HG03135 (cell line): ENCODE results near the gene DNAJC7.
"Not testable (repeated sequence)": the region's sequence is repeated elsewhere in the genome, so short reads cannot be mapped to it uniquely, and the experiment has no call there.

ENCODE experiments used
- ATAC-seq: cut with Tn5 transposase; IDR thresholded peaks from one replicate; pipeline ENCODE4 v1.9.1; 2021; ENCODE audit warnings: mild to moderate bottlenecking, moderate library complexity; ENCODE audit not compliant: unreplicated experiment

The DNAJC7 gene

DNA sequence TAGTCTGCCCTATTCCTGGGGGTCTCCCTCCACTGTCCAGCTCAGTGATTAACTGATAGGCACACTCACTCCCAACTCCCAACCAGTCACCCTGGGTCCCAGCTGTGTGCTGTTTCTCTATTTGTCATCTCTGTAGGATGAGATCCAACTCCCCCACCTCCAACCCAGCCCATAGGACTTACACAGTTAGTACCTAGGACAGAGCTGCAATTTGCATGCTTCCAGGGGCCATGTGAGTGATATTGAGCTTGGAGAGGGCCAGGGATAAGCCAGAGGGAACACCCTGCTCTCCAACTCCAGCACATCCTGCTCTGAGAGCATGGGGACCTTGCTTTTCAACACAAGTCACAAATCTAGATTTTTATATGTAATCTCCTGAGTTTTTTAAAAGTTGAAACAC, 24.4 kb upstream of the DNAJC7 start:
- no peak for ATAC-seq

DNA sequence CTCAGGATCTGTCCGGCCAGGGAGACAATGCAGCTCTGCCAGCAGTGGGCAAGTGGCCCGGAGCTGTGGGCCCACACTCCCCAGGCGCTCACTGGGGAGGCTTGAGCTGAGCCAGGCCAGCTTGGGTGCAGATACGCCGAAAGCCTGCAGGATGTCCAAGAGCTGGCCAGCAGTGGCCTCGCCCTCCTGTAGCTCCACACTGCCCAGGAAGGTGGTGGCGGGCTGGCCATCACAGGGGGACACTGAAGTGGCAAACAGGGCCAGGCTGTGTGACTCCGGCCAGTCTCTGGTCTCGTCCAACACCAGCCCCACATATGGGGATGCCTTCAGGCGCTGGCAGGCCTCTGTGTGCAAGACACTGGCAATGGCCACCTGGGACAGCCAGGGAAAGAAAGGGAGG, 23.6 kb upstream of the DNAJC7 start:
- no peak for ATAC-seq

DNA sequence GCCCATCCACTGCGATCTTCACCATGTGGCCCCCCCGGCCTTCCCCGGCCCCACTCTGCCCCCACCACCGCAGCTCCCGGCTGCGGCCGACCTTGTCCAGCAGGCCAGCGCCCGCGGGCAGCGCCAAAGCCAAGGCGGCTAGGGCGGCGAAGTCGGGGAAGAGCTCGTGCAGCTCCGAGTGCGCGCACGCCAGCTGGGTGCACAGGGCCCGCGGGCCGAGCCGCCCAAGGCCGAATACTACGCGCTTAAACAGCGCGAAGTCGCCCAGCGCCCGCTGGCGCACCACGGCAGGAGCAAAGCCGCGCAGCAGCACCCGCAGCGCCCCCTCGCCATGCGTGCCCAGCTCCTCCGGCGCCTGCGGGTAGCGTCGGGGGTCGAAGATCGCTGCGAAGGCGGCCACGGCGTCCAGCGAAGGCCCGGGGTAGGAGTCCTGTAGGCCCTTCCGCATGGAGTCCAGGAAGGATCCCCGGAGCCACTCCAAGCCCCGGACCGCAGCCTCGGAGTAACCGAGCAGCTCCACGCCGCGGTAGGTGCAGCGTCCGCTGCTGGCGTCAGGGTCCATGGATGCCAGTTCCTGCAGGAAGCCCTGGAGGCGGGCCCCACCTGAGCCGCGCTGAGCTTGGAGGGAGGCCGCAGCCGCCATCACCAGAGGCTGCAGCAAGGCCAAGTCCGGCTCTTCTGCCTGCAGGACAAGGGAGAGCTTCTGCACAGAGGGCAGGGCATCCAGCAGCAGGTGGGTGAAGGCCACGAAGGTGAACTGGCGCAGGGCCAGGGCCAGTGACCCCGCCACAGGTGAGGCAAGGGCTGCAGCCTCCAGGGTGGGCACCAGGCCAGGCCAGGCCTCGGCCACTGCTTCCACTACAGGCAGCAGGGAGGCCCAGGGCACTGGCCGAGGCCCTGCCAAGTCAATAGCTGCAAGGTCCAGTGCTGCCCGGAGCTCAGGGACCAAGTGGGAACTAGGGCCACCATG, 22.8 kb upstream of the DNAJC7 start:
- no peak for ATAC-seq

DNA sequence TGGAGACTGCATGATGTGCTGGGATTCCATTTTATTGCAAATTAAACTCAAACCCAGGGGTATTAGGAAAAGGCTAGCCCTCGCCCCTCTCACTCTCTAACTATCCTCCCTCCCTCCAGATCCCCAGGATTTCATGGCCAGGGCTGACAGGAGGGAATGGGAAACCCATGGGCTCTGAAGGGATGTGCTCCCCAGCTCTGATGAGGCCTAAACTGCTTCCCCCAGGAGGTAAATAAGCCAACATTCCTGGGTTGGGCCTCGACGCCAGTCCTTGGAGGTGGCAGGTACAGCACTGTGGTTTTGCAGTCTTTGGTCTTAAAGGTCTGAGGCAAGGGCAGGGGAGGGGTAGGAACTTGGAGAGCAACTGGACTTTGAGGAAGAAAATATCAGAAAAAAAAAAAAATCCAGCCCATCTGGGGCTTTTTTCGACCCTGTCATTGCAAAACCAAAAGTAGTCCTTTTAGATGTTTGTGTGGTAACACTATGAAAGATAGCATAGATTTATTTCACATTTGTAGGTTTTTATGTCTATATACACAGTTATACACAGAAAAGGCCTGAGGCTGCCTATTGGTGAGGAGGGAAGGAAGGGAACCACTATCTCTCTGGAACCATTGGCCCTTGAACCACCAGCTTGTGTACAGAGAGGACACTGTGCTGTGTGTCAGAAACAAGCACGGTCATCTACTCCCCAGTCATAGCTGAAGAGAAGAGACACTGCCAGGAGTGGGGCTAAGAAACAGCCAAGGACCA, 21.2 kb upstream of the DNAJC7 start:
- ATAC-seq, result no peak

DNA sequence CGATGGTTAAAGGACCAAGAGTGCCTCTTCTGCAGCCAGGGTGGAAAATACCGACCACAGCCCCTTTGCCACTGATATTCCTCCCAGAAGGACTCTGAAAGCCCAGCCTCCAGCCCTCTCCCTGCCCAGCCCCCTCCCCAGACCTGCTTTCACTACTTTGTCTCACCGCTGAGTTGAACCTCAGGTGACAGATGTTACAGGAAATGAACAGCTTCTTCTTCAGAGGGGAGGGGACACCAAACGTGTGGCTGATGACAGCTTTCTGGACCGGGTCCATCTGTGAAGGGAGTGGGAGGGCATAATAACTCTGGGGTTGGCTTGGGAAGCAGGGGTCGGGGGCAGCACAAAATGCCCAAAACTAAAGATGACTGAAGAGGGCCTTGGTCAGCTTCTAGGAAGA, 16.8 kb upstream of the DNAJC7 start:
- ATAC-seq, result no peak

DNA sequence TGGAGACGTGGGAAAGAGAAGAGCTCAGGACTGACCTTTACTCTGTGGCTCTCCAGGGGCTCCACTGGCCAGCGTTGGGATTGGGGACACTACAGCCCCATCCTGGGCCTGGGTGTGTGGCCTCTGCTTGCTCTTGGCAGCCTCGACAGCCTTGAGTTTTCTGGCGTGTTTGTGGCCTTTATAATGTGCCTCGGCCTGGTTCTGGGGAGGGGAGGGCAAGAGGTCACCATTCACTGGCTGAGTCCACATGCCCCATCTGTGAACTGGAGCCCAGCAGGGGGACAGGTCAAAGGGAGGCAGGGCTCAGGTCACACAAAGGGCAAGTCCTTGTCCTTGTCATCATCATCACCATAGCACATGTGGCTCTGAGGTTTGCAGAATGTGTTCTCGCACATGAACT, 14.3 kb upstream of the DNAJC7 start:
- ATAC-seq, result no peak

DNA sequence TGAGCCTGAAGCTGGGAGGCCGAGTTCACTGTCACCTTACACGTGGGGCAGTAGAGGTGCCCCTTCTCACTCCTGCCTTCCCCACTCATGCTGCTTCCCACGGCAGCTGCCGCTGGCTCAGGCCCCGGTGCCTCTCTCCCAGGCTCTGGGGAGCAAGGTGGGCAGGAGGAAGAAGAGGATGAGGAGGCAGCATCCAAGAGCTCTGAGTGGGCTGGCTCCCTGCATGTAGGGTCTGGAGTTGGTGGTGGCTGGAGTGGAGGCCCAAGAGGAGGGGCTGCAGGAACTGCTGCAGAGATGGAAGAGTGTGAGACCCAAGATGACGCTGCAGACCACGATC, 11.5 kb upstream of the DNAJC7 start:
- no peak for ATAC-seq

DNA sequence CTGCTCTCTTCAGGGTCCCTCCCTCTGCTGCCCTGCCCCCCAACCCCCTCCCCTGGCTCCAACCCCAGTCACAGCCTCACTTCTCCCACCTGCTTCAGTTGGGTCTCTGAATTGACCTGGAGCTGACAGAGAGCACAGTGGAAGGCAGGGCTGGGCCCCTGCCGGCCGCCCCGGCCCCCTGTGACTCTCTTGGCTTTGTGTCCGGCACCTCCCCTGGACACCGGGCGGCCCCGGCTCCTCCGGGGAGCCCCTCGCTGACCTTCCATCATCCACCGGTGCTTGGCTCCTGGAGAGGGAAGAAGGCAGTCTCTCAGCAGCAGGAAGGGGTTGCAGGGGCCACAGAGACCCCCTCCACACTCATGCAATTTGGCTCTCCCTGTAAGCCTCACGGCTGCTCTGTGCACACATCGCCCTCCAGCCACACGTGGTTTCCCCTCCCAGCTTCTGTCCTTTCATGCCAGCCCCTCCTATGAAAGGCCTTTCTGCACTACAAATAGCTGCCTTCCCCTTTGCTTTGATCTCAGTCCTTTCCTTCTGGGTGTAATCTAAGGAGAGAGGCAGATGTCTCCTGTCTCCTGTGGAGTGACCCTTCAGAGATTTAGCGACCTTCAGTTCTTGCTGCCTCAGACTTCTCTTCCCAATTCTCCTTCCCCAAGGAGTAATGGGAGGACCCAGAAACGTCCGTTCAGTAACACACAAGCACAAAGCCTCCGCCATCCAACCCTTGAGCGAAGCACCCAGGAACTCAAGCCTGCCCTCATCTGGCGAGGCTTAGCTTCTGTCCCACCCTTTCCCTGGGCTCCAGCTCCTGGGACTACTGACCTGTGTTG, 10.9 kb upstream of the DNAJC7 start:
- no peak for ATAC-seq

DNA sequence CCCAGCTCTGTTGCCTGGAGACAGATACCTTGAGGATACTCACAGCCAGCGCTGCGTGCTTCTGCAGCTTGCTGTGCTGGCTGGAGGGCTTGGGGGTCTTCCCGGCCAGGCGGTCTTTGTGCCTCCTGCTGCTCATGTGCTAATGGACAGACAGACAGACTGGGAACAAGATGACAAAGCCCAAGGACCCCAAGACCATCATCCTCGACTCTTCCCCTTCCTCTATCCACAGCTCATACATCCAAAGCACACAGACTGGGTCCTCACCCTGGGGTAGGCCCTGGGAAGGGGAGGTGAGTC, 10.3 kb upstream of the DNAJC7 start:
- ATAC-seq, result no peak

DNA sequence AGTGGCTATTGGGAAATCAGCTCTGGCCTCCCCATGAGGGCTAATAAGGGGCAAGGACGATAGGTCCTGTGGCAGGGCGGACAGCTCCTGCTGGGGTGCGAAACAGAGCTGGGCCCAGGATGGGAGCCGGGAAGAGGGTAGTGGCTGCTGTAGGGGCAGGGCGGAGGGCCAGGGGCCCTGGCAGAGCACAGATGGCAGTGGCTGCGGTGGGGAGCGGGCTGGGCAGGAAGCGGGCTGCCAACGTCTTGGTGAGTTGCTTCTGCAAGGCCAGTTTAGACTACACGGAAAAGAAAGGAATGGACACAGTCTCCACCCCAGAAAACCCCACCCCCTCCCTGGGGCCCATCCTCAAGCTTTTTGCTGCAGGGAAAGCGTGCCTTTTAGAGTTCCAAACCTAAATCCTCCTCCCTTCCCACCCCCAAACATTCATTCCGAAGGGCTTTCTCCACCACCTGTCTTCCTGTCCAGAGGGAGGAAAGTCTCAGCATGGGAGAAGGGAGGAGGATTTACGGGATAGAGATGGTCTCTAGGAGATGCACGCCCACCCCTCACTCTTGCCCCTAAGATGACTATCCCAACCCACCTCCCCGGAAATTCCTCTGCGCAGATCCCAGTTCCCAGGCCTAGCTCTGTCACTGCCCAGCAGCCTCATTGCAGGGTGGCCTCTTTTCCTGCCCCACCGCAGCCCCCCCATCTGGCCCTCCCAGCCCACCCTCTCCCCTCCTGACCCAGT, 9.8 kb upstream of the DNAJC7 start:
- ATAC-seq, result no peak

DNA sequence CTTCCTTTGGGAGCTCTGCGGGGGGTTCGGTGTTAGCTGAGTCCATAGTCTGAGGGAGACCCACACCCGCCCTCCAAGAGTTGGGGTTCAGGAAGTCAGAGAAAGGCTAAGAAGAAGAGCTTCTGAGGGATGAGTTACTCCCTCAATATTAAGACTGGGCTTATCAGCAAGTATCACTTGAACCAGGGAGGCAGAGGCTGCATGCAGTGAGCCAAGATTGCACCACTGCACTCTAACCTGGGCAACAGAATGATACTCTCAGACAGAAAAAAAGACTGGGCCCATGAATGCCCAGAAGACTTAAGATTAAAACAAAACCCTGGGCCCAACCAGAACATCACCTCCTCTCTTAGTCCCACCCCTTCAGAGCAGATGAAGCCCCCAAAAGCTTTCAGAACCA, 8.7 kb upstream of the DNAJC7 start:
- ATAC-seq, result no peak

DNA sequence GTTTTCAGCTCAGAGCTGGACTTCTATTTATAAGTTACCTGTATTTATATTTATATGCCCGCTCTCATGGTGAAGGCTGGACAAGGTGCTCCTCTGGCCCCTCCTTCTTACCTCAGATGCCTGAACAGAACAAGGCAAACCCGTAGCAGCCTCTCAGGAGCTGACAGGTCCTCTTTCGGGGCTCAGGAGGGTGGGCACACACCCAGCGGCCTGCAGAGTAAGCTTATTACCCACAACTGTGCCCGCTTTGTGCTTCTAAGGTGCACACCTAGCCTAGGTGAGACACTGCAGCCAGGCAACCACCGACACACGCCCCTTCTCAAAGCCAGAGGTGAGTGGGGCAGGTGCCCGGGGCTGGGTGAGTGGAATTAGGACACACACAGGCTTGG, 7.9 kb upstream of the DNAJC7 start:
- ATAC-seq, result no peak

DNA sequence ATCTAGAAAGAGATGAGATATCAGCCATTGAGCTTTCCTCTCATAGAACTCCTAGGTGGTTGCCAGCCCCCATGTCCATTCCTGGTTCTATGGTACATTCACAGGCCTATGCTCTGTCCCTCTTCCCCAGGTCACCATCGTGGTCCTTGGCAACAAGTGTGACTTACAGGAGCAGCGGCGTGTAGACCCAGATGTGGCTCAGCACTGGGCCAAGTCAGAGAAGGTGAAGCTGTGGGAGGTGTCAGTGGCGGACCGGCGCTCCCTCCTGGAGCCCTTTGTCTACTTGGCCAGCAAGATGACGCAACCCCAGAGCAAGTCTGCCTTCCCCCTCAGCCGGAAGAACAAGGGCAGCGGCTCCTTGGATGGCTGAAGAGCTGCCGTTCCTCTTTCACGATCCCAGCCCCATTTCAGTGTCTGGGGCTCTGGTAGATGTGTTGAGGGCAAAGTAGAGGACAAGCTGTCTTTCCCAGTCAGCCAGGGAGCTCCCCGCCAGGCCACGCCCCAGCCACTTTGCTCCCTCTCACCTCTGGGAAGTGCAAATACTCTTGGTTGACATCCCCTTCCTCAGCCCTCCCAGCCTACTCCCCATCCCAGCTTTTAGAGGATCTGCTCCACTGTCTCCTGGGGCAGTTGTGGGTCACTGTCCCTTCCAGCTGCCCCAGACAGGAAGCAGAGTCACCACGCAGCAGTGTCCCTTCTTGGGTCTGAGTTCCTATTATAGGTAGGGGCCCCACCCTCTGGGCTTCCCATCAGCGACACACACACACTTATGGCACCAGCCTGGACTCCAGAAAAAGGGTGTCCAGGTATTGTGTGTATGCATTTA, 6.5 kb upstream of the DNAJC7 start:
- ATAC-seq, result no peak

DNA sequence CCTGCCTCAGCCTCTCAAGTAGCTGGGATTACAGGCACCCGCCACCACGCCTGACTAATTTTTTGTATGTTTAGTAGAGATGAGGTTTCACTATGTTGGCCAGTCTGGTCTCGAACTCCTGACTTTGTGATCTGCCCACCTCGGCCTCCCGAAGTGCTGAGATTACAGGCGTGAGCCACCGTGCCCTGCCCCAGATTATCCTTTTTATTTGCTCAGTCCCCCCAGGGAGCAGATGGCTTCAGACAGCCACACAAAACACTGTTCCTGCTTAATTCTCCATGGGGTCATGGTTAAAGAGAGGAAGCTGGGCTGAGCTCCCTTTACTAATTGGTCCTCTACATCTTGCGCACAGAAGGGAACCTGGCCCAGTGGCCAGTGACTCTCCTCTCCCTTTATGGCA, 3.6 kb upstream of the DNAJC7 start:
- not testable (repeated sequence) for ATAC-seq

DNA sequence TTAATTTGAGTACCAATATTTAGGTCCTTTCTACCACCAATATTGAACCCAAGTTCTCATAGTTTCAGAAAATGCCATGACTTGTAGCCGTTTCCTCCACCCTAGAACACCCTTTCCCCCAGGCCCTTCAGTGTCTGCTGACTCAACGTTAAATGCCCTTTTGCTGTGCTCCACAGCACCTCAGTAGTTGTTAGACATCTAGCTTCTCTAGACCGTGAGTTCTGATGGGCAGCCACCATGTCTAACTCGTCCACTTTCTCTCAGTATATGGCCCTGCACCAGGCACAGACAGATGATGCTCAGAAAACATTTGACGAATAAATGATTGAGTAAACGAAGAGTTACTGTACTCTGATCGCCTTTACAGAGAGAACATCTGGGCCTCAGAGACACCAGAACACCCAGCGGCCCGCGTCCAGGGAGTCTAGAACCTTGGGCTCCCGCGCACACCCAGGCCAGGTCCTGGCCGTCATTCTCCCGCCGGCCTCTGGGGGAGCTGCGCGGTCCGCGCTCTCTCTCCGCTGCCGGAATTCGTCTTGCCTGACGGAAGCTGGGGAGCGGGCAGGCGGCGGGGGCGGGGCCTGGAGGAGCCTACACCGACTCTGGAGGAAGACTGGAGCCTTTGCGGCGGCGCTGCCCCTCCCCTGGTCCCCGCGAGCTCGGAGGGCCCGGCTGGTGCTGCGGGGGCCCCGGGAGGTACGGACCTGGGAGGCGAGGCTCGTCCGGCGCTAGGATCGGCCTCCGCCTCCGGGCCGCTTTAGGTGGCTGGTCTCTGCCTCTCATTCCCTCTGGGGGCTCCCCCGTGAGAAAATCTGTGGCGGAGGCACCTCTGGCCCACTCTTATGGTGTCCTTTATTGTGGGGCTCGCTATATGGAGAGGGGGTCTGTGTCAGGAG, 2.5 kb upstream of the DNAJC7 start, which contains the start of gene NKIRAS2:
NKIRAS2 (plus strand) TSS at position 582 of the 896 bp plus-strand sequence. CDS start 1,488 bp downstream, outside the sequence.
- ATAC-seq, result peak; percentile 50

DNA sequence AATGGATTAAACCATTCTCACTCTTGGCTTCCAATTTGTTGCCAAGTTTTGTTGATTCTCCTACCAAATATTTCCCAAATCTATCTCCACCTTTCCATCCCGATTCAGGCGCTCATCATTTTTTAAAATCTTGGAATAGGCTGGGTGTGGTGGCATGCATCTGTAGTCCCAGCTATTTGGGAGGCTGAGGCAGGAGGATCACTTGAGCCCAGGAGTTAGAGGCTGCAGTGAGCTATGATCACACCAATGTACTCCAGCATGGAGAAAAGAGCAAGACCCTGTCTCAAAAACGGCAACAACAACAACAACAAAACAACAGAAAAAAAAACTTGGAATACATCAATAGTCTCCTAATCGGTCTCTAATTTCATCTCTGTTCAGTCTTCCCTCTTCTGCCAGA, 1.7 kb upstream of the DNAJC7 start:
- no peak for ATAC-seq

DNA sequence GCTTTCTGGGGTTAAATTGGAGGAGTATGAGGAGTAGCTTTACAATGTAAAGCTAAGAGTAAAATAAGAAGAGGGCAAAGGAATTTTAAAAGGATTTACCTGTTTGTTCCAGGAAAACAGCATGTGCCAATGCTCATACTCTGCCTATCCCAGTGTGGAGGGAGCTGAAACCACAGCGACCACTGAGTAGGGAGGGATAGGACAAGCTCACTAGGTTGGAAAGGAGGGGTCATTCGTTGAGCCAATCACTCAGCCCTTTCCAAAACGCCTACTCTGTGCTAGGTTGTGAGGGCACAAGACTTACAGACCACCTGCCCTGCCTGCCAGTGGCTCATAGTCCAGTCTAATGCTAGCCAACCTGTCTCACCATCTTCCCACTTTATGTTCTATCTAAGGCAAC, 1.1 kb upstream of the DNAJC7 start:
- no peak for ATAC-seq

DNA sequence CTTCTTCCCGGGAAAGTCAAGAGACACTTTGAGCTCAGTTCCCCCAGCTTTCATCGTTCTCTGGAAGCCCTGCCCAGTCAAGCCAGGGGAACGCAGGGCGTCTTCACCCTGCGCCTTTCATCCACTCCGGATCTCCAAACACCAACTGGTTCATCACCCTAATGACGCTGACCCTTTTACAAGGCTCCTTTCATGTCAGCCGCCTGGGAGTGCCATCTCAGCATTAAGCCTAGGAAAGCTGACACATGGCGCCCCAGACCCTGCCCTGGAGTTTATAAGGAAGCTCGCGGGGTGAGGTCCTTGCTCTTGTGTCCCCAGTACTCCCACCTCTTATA, 594 bp upstream of the DNAJC7 start:
- ATAC-seq, result peak; percentile 11

DNA sequence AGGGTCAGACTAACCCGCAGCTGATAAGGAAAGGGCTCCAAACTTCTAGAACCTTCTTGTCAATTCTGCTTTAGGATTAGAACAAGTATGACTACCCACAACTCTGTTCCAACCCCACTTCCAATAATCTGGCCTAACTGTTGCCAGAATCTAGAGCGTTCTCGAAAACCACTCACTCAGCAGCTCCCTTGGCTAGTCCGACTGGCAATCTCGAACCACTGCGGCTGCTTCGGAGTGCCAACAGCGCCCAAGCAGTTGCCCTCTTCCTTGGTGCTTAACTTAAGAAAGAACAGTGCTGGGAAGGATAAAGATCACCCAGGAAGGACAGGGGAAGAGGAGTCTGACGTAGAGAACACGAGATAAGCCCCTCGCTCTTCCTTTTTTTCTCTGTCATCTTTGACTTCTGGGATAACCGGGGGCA, 818 bp downstream of the DNAJC7 start:
- ATAC-seq, result no peak
